ENCODE data around the gene SPRYD3.

DNA sequence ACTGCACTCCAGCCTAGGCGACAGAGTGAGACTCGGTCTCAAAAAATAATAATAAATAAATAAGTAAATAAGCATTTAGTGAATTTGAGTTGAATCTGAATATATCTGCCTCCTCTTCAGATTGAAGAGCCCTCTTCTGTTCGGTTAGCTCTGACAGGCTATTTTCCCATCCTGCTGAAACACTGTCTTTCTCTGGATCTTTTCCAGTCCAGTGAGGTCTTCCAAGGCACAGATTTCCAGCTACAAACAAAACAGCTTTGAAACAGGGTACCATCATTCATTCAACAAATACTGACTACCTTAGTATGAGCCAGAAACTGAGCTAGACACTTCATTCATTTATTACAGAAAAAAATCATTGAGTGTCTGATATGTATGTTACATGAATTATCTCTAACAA lies 7.2 kb upstream of the SPRYD3 start:
- no peak for TF ChIP-seq EZH2 (IDR thresholded peaks at IDR 0.05; ENCODE audit: insufficient read depth, low read length)
- TF ChIP-seq CTCF (IDR thresholded peaks at IDR 0.05; ENCODE audit: insufficient read depth, low read depth, low read length), result no peak

All from astrocyte (in vitro differentiated cells and primary cell).